Measurements from ENCODE around the gene PCDHA4.
A peak's percentile ranks its signal among the peaks of the same experiment; 100 is the strongest.

PCDHA4 gene

DNA sequence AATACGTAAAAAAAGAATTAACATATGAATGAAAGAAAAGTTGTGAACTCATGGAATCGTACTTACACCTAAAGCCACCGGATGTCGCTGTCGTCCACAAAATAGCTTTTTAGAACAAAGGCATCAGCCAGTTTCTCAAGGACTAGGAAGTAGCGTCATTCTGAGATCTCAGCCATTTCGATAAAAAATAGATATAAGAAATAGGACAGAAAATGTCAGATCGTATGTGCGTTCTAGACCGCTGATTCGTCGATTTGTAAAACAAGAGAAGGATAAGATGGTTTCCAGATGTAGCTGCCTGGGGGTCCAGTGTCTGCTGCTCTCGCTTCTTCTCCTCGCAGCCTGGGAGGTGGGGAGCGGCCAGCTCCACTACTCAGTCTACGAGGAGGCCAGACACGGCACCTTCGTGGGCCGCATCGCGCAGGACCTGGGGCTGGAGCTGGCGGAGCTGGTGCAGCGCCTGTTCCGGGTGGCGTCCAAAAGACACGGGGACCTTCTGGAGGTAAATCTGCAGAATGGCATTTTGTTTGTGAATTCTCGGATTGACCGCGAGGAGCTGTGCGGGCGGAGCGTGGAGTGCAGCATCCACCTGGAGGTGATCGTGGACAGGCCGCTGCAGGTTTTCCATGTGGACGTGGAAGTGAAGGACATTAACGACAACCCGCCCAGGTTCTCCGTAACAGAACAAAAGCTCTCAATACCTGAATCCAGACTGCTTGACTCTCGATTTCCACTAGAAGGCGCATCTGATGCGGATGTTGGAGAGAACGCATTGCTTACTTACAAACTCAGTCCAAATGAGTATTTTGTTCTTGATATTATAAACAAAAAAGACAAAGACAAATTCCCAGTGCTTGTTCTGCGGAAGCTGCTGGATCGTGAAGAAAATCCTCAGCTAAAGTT, 49.2 kb downstream of the PCDHA4 start, which contains the start of gene PCDHA10:
Gene PCDHA10, plus strand, starts transcription at position 126 of the 903 bp plus-strand sequence. Its CDS starts 152 bp downstream, at position 278.
- DNase-seq (ENCODE audit: low spot score) = peak; percentile 68

DNA sequence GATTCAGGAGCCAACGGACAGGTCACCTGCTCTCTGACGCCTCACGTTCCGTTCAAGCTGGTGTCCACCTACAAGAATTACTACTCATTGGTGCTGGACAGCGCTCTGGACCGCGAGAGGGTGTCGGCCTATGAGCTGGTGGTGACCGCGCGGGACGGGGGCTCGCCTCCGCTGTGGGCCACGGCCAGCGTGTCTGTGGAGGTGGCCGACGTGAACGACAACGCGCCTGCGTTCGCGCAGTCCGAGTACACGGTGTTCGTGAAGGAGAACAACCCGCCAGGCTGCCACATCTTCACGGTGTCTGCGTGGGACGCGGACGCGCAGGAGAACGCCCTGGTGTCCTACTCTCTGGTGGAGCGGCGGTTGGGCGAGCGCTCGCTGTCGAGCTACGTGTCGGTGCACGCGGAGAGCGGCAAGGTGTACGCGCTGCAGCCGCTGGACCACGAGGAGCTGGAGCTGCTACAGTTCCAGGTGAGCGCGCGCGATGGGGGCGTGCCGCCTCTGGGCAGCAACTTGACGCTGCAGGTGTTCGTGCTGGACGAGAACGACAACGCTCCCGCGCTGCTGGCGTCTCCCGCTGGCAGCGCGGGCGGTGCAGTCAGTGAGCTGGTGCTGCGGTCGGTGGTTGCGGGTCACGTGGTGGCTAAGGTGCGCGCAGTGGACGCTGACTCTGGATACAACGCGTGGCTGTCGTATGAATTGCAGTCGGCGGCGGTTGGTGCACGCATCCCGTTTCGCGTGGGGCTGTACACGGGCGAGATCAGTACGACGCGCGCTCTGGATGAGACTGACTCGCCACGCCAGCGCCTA, 50.5 kb downstream of the PCDHA4 start:
- DNase-seq (ENCODE audit: low spot score) = no peak

DNA sequence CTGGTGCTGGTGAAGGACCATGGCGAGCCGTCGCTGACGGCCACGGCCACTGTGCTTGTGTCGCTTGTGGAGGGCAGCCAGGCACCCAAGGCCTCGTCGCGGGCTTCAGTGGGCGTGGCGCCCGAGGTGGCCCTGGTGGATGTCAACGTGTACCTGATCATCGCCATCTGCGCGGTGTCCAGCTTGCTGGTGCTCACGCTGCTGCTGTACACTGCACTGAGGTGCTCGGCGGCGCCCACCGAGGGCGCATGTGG, 51.0 kb downstream of the PCDHA4 start:
- DNase-seq (ENCODE audit: low spot score) = no peak

DNA sequence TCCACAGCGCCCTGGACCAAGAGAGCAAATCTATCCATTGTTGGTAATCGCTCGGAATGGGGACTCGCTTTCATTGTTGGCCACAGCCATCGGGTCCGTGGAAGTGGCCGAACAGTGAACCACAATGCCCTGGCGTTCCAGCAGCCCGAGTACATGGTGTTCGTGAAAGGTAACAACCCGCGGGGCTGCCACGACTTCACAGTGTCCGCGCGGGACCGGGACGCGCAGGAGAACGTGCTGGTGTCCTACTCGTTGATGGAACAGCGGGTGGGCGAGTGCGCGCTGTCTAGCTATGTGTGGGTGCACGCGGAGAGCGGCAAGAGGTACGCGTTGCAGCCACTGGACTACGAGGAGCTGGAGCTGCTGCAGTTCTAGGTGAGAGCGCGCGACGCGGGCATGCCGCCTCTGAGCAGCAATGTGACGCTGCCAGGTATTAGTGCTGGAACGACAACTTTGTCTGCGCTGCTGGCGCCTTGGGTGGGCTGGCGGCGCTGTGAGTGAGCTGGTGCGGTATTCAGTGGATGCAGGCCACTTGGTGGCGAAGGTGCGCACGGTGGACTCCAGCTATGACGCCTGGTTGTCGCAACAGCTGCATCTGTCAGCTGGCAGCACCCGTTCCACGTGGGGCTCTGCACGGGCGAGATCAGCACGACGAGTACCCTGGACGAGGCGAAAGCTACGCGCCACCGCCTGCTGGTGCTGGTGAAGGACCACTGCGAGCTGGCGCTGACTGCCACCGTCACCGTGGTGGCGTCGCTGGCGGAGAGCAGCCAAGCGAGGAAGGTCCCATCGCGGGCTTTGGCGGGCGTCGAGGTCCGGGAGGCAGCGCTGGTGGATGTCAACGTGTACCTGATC, 55.8 kb downstream of the PCDHA4 start:
- DNase-seq (ENCODE audit: low spot score) = no peak

Data from kidney tubule cell (primary cell).